Ishikawa (cell line): ENCODE measurements around the gene TMEM115.
A peak's percentile ranks its signal among the peaks of the same experiment; 100 is the strongest.

Source experiments
- CEBPB ChIP-seq: IDR thresholded peaks from 2 replicates; pipeline ENCODE4 v1.6.1; 2012
- CREB1 ChIP-seq: IDR thresholded peaks from 2 replicates; pipeline ENCODE4 v1.6.1; 2012; ENCODE audit warnings: low read depth
- EGR1 ChIP-seq: IDR thresholded peaks from 2 replicates; pipeline ENCODE4 v1.6.1; 2012
- EP300 ChIP-seq: IDR thresholded peaks from 2 replicates; pipeline ENCODE4 v1.6.1; 2012; ENCODE audit warnings: borderline replicate concordance
- FOXM1 ChIP-seq: IDR thresholded peaks from 2 replicates; pipeline ENCODE4 v1.6.1; 2012; ENCODE audit warnings: low read depth, borderline replicate concordance
- MAX ChIP-seq: IDR thresholded peaks from 2 replicates; pipeline ENCODE4 v1.6.1; 2012
- RAD21 ChIP-seq: IDR thresholded peaks from 2 replicates; pipeline ENCODE4 v1.6.1; 2012; ENCODE audit warnings: low read depth
- REST ChIP-seq: IDR thresholded peaks from 2 replicates; pipeline ENCODE4 v1.6.1; 2012; ENCODE audit warnings: low read depth, mild to moderate bottlenecking
- TAF1 ChIP-seq: IDR thresholded peaks from 2 replicates; pipeline ENCODE4 v1.6.1; 2012; ENCODE audit warnings: low read depth, mild to moderate bottlenecking
- TEAD4 ChIP-seq: IDR thresholded peaks from 2 replicates; pipeline ENCODE4 v1.6.1; 2012
- USF1 ChIP-seq: IDR thresholded peaks from 2 replicates; pipeline ENCODE4 v1.6.1; 2012
- YY1 ChIP-seq: IDR thresholded peaks from 2 replicates; pipeline ENCODE4 v1.6.1; 2012; ENCODE audit warnings: low read depth
- ZBTB7A ChIP-seq: IDR thresholded peaks from 2 replicates; pipeline ENCODE4 v1.6.1; 2012; ENCODE audit warnings: low read depth

GRCh38 chr3:50358911-50359759 is at the start of gene TMEM115:
- TF ChIP-seq CREB1, result 0 out of 2 replicates have a peak, but pooled peaks have one; percentile 62
- peak; percentile 48; the same call in 1 of the 2 replicates for TF ChIP-seq MAX
- no peak for TF ChIP-seq ZBTB7A
- TF ChIP-seq YY1, result peak; percentile 78; the same call in 1 of the 2 replicates
- TF ChIP-seq REST, result no peak
- no peak for TF ChIP-seq RAD21
- TF ChIP-seq FOXM1, result no peak
- peak; percentile 62; the same call in 1 of the 2 replicates for TF ChIP-seq TAF1
- no peak for TF ChIP-seq EP300
- no peak for TF ChIP-seq TEAD4
- peak; percentile 62 for TF ChIP-seq USF1
- TF ChIP-seq CEBPB, result no peak
- no peak for TF ChIP-seq EGR1
